GM18951 (cell line): ENCODE measurements around the gene CALU.

ENCODE experiments used
- POLR2A ChIP-seq: IDR thresholded peaks from 4 replicates; pipeline ENCODE4 v1.6.1; 2011; ENCODE audit warnings: mild to moderate bottlenecking; ENCODE audit not compliant: insufficient read length, insufficient read depth; ENCODE audit errors: extremely low read depth
- in situ Hi-C: fragments of 300-500 bp; cut with MboI; formaldehyde crosslinking; loops from one replicate; pipeline ENCODE4 v1.12.0; 2022; ENCODE audit warnings: low sequenced_read_pairs, mixed read lengths, inconsistent platforms; ENCODE audit not compliant: unreplicated experiment

The CALU gene

GRCh38 chr7:128777156-128778123 is 38.3 kb downstream of the CALU start:
- no peak for TF ChIP-seq POLR2A
- in situ Hi-C loops, result no loop called here

GRCh38 chr7:128778946-128779345 is 39.8 kb downstream of the CALU start:
- in situ Hi-C loops, result no loop called here
- TF ChIP-seq POLR2A, result no peak

- in situ Hi-C loops, result no loop called here
- TF ChIP-seq POLR2A, result no peak
Observed at GRCh38 chr7:128781126-128781525, 42.0 kb downstream of the CALU start.

- in situ Hi-C loops, result no loop called here
- TF ChIP-seq POLR2A, result no peak
Observed at GRCh38 chr7:128781851-128782250, 42.7 kb downstream of the CALU start.

GRCh38 chr7:128783143-128783861 is 44.1 kb downstream of the CALU start:
- TF ChIP-seq POLR2A, result no peak
- in situ Hi-C loops, result no loop called here

GRCh38 chr7:128785738-128786137 is 46.6 kb downstream of the CALU start:
- in situ Hi-C loops, result no loop called here
- TF ChIP-seq POLR2A, result no peak

- in situ Hi-C loops, result no loop called here
- TF ChIP-seq POLR2A, result no peak
Observed at GRCh38 chr7:128788446-128789412, 49.6 kb downstream of the CALU start.

GRCh38 chr7:128790315-128791041 is 51.3 kb downstream of the CALU start:
- in situ Hi-C loops, result no loop called here
- no peak for TF ChIP-seq POLR2A

GRCh38 chr7:128791121-128791971 is 52.2 kb downstream of the CALU start, which contains the start of gene CCDC136:
CCDC136 (plus strand) TSS chr7:128791968; CDS start chr7:128792412, 444 bp downstream.
- in situ Hi-C loops, result no loop called here
- peak; percentile 53 for TF ChIP-seq POLR2A

GRCh38 chr7:128791972-128792327 is 52.8 kb downstream of the CALU start:
- in situ Hi-C loops, result no loop called here
- TF ChIP-seq POLR2A, result no peak

GRCh38 chr7:128792471-128793180 is 53.5 kb downstream of the CALU start:
- TF ChIP-seq POLR2A, result no peak
- in situ Hi-C loops, result no loop called here
